IMR-90 (cell line): ENCODE measurements around the gene RBFOX1. TPM values are rescaled to one million over a fixed set of nuclear protein-coding genes. Genes with fewer than 3 reads are reported as not detected.

ENCODE experiments used
- ATAC-seq: fragments of 200-7000 bp; cut with Tn5 transposase; 2 replicates; pipeline ENCODE4 v1.9.1; 2020; ENCODE audit warnings: low read depth, mild to moderate bottlenecking, moderate library complexity
- BruUV-seq: library from RNA; stranded (reverse); fragments of 400-500 nt; replicated peaks from 2 replicates; lab custom pipeline; 2021; lab: Mats Ljungman, UMichigan
- CTCF ChIA-PET: fragments of 300-600 bp; formaldehyde crosslinking; extraction: SDS; loops from one replicate; lab custom pipeline; 2021; ENCODE audit warnings: antibody characterized with exemption; lab: Yijun Ruan, JAX
- POLR2A ChIA-PET: fragments of 300-600 bp; sonication (Branson Sonifier 250); formaldehyde crosslinking; loops from one replicate; lab custom pipeline; 2022; ENCODE audit warnings: antibody characterized with exemption; ENCODE audit not compliant: unreplicated experiment; lab: Charles Lee
- DNase-seq: peaks from one replicate; pipeline ENCODE4 v3.0.0; 2013
- H2AFZ ChIP-seq: replicated peaks from 2 replicates; pipeline ENCODE3; 2013; ENCODE audit warnings: low read length, mild to moderate bottlenecking; ENCODE audit not compliant: poor library complexity
- H2AK5ac ChIP-seq: 2 replicates; pipeline ENCODE4 v1.6.1; 2013; ENCODE audit warnings: low read depth, low read length, inconsistent platforms
- H2AK9ac ChIP-seq: replicated peaks from 2 replicates; pipeline ENCODE3; 2013; ENCODE audit warnings: mild to moderate bottlenecking, low read depth, low read length, moderate library complexity; ENCODE audit not compliant: poor library complexity
- H2BK120ac ChIP-seq: 2 replicates; pipeline ENCODE4 v1.6.1; 2013; ENCODE audit warnings: low read depth, low read length, inconsistent platforms
- H2BK15ac ChIP-seq: 3 replicates; pipeline ENCODE4 v1.6.1; 2013; ENCODE audit warnings: low read depth, low read length, inconsistent platforms
- H2BK20ac ChIP-seq: 2 replicates; pipeline ENCODE4 v1.6.1; 2013; ENCODE audit warnings: low read depth, mild to moderate bottlenecking, inconsistent platforms, low read length, moderate library complexity
- H2BK5ac ChIP-seq: 2 replicates; pipeline ENCODE4 v1.6.1; 2013; ENCODE audit warnings: mild to moderate bottlenecking, low read depth, low read length, inconsistent platforms; ENCODE audit not compliant: poor library complexity, severe bottlenecking
- H3K14ac ChIP-seq: replicated peaks from 2 replicates; pipeline ENCODE4 v1.6.1; 2013; ENCODE audit warnings: low read depth, low read length, inconsistent platforms
- H3K18ac ChIP-seq: 2 replicates; pipeline ENCODE4 v1.6.1; 2013; ENCODE audit warnings: low read depth, low read length, control low read depth
- H3K23ac ChIP-seq: 2 replicates; pipeline ENCODE4 v1.6.1; 2013; ENCODE audit warnings: low read depth, low read length, inconsistent platforms
- H3K27ac ChIP-seq: 2 replicates; pipeline ENCODE4 v1.5.1; 2013; ENCODE audit warnings: mild to moderate bottlenecking, control low read depth, low read length; ENCODE audit not compliant: insufficient read depth
- H3K27me3 ChIP-seq: 2 replicates; pipeline ENCODE4 v1.6.1; 2013; ENCODE audit warnings: low read length; ENCODE audit not compliant: control insufficient read depth, insufficient read depth
- H3K36me3 ChIP-seq: 2 replicates; pipeline ENCODE4 v1.6.1; 2013; ENCODE audit warnings: low read length, mixed read lengths; ENCODE audit not compliant: control insufficient read depth, insufficient read depth
- H3K4ac ChIP-seq: 2 replicates; pipeline ENCODE4 v1.6.1; 2013; ENCODE audit warnings: low read depth, low read length, inconsistent platforms
- H3K4me1 ChIP-seq: 2 replicates; pipeline ENCODE4 v1.6.1; 2013; ENCODE audit warnings: low read length, mixed read lengths; ENCODE audit not compliant: control insufficient read depth, insufficient read depth
- H3K4me2 ChIP-seq: 2 replicates; pipeline ENCODE4 v1.6.1; 2013; ENCODE audit warnings: low read depth, mild to moderate bottlenecking, control low read depth, low read length, moderate library complexity
- H3K4me3 ChIP-seq: 2 replicates; pipeline ENCODE4 v1.5.1; 2013; ENCODE audit warnings: low read depth, mild to moderate bottlenecking, control low read depth, low read length, moderate library complexity; ENCODE audit not compliant: insufficient read depth
- H3K56ac ChIP-seq: 2 replicates; pipeline ENCODE4 v1.6.1; 2013; ENCODE audit warnings: low read length, inconsistent platforms; ENCODE audit not compliant: insufficient read depth; ENCODE audit errors: extremely low read depth
- H3K79me1 ChIP-seq, 2 experiments: 2 replicates each; pipeline ENCODE4 v1.6.1; 2013; ENCODE audit warnings: low read length in 2 of 2, inconsistent platforms in 1 of 2, low read depth in 1 of 2
- H3K9ac ChIP-seq: 2 replicates; pipeline ENCODE4 v1.6.1; 2013; ENCODE audit warnings: low read depth, low read length, control low read depth
- H3K9me1 ChIP-seq: 2 replicates; pipeline ENCODE4 v1.6.1; 2013; ENCODE audit warnings: low read length, inconsistent platforms; ENCODE audit not compliant: insufficient read depth
- H3K9me3 ChIP-seq: 2 replicates; pipeline ENCODE4 v1.6.1; 2013; ENCODE audit warnings: low read length; ENCODE audit not compliant: control insufficient read depth, insufficient read depth
- H4K20me1 ChIP-seq: 2 replicates; pipeline ENCODE4 v1.6.1; 2013; ENCODE audit warnings: low read length, inconsistent platforms; ENCODE audit not compliant: insufficient read depth
- H4K5ac ChIP-seq: 2 replicates; pipeline ENCODE4 v1.6.1; 2013; ENCODE audit warnings: mild to moderate bottlenecking, low read depth, low read length, control low read depth
- H4K8ac ChIP-seq, 2 experiments: 2 replicates each; pipeline ENCODE4 v1.6.1; 2013; ENCODE audit warnings: low read depth in 2 of 2, low read length in 2 of 2, control low read depth in 1 of 2, inconsistent platforms in 1 of 2
- H4K91ac ChIP-seq: 2 replicates; pipeline ENCODE4 v1.6.1; 2013; ENCODE audit warnings: low read depth, low read length, inconsistent platforms; ENCODE audit not compliant: insufficient read depth
- MAFK ChIP-seq: IDR thresholded peaks from 2 replicates; pipeline ENCODE4 v1.6.1; 2012; ENCODE audit warnings: low read depth, low read length, improper control_type of control experiment
- RFX5 ChIP-seq: IDR thresholded peaks from 2 replicates; pipeline ENCODE4 v1.8.0; 2012; ENCODE audit warnings: low read depth, mild to moderate bottlenecking, low read length, moderate library complexity
- SMC3 ChIP-seq: fragments of 150-350 bp; IDR thresholded peaks from 2 replicates; pipeline ENCODE4 v1.6.1; 2016; ENCODE audit warnings: low read depth, mild to moderate bottlenecking, antibody characterized with exemption, low read length, moderate library complexity
- WGBS, 2 experiments: methylation state at CpG; one replicate each; pipeline versions ENCODE4 v1.1.5 to v1.1.7; 2013; ENCODE audit warnings: missing lambda C conversion rate in 2 of 2; ENCODE audit not compliant: insufficient read length in 1 of 2; ENCODE audit errors: extremely low coverage in 2 of 2; 5-methylcytosine and 5-hydroxymethylcytosine counted together
- dilution Hi-C: fragments of 300-500 bp; cut with HindIII; formaldehyde crosslinking; loops from one replicate; pipeline ENCODE4 v1.14.3; 2018; ENCODE audit warnings: low sequenced_read_pairs; ENCODE audit not compliant: unreplicated experiment
- in situ Hi-C: fragments of 300-500 bp; cut with MboI; formaldehyde crosslinking; loops from 3 replicates; pipeline ENCODE4 v1.14.3; 2019; ENCODE audit warnings: low sequenced_read_pairs, inconsistent platforms, mixed read lengths
- intact Hi-C: fragments of 100-400 bp; cut with micrococcal nuclease; formaldehyde crosslinking; loops from 2 replicates; pipeline ENCODE4 v1.10.0; 2022
- polyA plus RNA-seq, 3 experiments: library from polyadenylated mRNA; depleted of rRNA; stranded (reverse); fragments of >200 nt; gene quantifications; 2 replicates each; pipeline ENCODE4 v1.2.3, GENCODE V29; 2012; ENCODE audit warnings: low replicate concordance in 1 of 3
- total RNA-seq: library from RNA; depleted of rRNA; stranded (reverse); fragments of >200 nt; gene quantifications from 2 replicates; pipeline ENCODE4 v1.2.3, GENCODE V29; 2012

RBFOX1 gene
- total and polyA plus RNA-seq, 2 of the 4 experiments (the other 2 are of a cell fraction): not detected

DNA sequence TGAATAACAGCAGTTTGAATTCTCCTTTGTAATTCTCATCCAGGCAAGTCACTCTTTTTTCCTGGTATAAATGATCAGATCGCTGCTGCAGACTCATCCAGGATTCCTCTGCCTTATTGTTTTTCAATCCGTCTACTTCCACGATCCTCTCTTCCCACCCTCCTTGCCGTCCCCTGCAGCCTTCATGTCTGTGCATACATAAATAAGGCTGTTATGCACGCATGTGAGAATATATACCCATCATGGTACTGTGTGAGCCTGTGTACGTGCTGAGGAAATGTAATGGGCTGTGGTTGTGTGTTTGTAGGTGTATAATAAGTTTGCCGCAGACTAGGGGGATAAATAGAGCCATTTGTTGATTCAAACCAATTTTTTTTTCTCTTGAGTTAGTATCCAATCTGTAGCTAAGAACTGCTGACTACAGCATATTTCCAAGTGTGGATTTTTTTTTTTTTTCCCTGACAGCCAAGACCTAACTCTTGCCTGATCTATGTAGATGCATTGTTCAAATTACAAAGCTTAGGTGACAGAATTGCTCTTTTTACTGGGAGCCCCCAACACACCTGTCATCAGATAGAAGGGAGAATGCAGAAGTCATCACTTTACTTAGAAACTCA, 62.2 kb downstream of the RBFOX1 start:
- Histone ChIP-seq H3K56ac (no peak overlapping the region), H2BK5ac (no peak overlapping the region), H3K4me2 (no peak overlapping the region), H4K20me1 (no peaks in the 10 kb centered on the region), H2BK20ac (no peak overlapping the region), H2AK5ac (no peak overlapping the region), H3K18ac (no peak overlapping the region), H3K79me1 (no peaks in the 10 kb centered on the region), H3K9ac (no peak overlapping the region), H3K27me3 (no peaks in the 10 kb centered on the region), H2BK15ac (no peak overlapping the region), H3K9me1 (no peaks in the 10 kb centered on the region), H2AFZ (no peak overlapping the region), H4K5ac (no peak overlapping the region), H3K4me3 (no peak overlapping the region), H3K36me3 (no peaks in the 10 kb centered on the region), H4K8ac (no peak overlapping the region), H2AK9ac (no peak overlapping the region), H3K23ac (no peak overlapping the region), H3K27ac (no peak overlapping the region), H3K9me3 (peaks cover 10% of the 10 kb centered on the region; the same call in 1 of the 2 replicates), H3K4me1 (no peaks in the 10 kb centered on the region), H3K4ac (no peak overlapping the region), H2BK120ac (no peak overlapping the region), H4K91ac (no peak overlapping the region), H3K14ac (no peak overlapping the region)
- ATAC-seq: no peak
- no TSS peak for BruUV-seq
- DNase-seq: no peak
- no peak for TF ChIP-seq SMC3
- peak; percentile 96 for TF ChIP-seq MAFK
- no peak for TF ChIP-seq RFX5
- WGBS, 2 experiments: no CpG with 5 or more reads among the region's 7 CpGs
- ChIA-PET CTCF (no interaction called here), POLR2A (no interaction called here)
- in situ Hi-C loops (no loop called here), dilution Hi-C loops (no loop called here), intact Hi-C loops (no loop called here)
